ENCODE data around the gene NEMP2. TPM values are rescaled to one million over a fixed set of nuclear protein-coding genes. Genes with fewer than 3 reads are reported as not detected.

The NEMP2 gene
- total and polyA plus RNA-seq, 2 of the 4 experiments (the other 2 are of a cell fraction) = 1.1 to 1.3 TPM

DNA sequence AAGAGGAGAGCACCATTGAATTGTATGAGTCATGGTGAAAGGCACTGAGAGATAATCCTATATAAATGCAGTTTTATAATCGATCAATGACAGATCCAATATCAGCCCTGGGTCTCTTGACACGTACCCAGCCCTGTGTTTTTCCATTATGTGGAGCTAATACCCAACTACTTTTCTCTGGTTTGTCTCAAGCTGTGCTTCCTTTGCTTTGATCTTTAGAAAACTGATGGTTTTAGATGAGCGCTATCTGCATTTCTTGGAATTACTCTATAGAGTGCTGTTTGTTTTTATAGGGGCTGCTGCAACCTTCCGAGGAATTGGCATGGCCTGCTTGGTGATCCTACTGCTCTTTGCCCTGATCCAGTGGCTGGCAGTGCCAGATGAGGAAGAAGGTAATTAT is 45.0 kb downstream of the NEMP2 start:
- no peaks in the 10 kb centered on the region for H3K9me1 ChIP-seq (ENCODE audit: insufficient read depth, low read length)
- H3K36me3 ChIP-seq (ENCODE audit: control insufficient read depth, insufficient read depth, low read length) = peaks cover 3% of the 10 kb centered on the region; the same call in 1 of the 2 replicates
- H3K14ac ChIP-seq (replicated peaks; ENCODE audit: low read depth, low read length) = no peak overlapping the region
- H3K4me3 ChIP-seq (ENCODE audit: insufficient read depth, low read depth, low read length) = no peak overlapping the region
- no peaks in the 10 kb centered on the region for H3K27me3 ChIP-seq (ENCODE audit: control insufficient read depth, insufficient read depth, low read length)
- no peak for ATAC-seq (ENCODE audit: low read depth)
- no peaks in the 10 kb centered on the region for H4K20me1 ChIP-seq (ENCODE audit: insufficient read depth, low read length)
- POLR2A ChIA-PET (ENCODE audit: unreplicated experiment) = no interaction called here
- H2AK5ac ChIP-seq (ENCODE audit: low read depth, low read length) = no peak overlapping the region
- no peak overlapping the region for H2AFZ ChIP-seq (replicated peaks; ENCODE audit: low read length, poor library complexity)
- CTCF ChIA-PET = no interaction called here
- DNase-seq = no peak
- 0 out of 2 replicates have a peak, but pooled peaks cover 1% of the 10 kb centered on the region for H3K9me3 ChIP-seq (ENCODE audit: control insufficient read depth, insufficient read depth, low read length)
- dilution Hi-C loops (cut with HindIII; ENCODE audit: low sequenced_read_pairs, unreplicated experiment) = no loop called here
- no peak overlapping the region for H3K23ac ChIP-seq (ENCODE audit: low read depth, low read length)
- no peak overlapping the region for H4K5ac ChIP-seq (ENCODE audit: low read depth, low read length)
- no peaks in the 10 kb centered on the region for H3K4me1 ChIP-seq (ENCODE audit: control insufficient read depth, insufficient read depth, low read length)
- no peaks in the 10 kb centered on the region for H3K79me1 ChIP-seq (ENCODE audit: low read depth in 1 of 2, low read length in 2 of 2)
- H4K91ac ChIP-seq (ENCODE audit: insufficient read depth, low read depth, low read length) = no peak overlapping the region
- H3K56ac ChIP-seq (ENCODE audit: extremely low read depth, insufficient read depth, low read length) = no peak overlapping the region
- no peak overlapping the region for H2BK120ac ChIP-seq (ENCODE audit: low read depth, low read length)
- TF ChIP-seq MAZ (IDR thresholded peaks at IDR 0.05; ENCODE audit: borderline replicate concordance, low read depth, low read length) = no peak
- no peak for TF ChIP-seq FOS (IDR thresholded peaks at IDR 0.05; ENCODE audit: low read depth, low read length)
- TF ChIP-seq RFX5 (IDR thresholded peaks at IDR 0.05; ENCODE audit: low read depth, low read length) = no peak
- no peak for TF ChIP-seq MXI1 (IDR thresholded peaks at IDR 0.05; ENCODE audit: borderline replicate concordance, low read depth, low read length)
- TF ChIP-seq MAFK (IDR thresholded peaks at IDR 0.05; ENCODE audit: low read depth, low read length) = no peak
- no peak for TF ChIP-seq SMC3 (IDR thresholded peaks at IDR 0.05; ENCODE audit: low read depth, low read length)
- TF ChIP-seq, protein P1, sequence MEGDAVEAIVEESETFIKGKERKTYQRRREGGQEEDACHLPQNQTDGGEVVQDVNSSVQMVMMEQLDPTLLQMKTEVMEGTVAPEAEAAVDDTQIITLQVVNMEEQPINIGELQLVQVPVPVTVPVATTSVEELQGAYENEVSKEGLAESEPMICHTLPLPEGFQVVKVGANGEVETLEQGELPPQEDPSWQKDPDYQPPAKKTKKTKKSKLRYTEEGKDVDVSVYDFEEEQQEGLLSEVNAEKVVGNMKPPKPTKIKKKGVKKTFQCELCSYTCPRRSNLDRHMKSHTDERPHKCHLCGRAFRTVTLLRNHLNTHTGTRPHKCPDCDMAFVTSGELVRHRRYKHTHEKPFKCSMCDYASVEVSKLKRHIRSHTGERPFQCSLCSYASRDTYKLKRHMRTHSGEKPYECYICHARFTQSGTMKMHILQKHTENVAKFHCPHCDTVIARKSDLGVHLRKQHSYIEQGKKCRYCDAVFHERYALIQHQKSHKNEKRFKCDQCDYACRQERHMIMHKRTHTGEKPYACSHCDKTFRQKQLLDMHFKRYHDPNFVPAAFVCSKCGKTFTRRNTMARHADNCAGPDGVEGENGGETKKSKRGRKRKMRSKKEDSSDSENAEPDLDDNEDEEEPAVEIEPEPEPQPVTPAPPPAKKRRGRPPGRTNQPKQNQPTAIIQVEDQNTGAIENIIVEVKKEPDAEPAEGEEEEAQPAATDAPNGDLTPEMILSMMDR (conservative IDR thresholded peaks at IDR 0.05; ENCODE audit: low read depth, low read length) = no peak
- TF ChIP-seq, protein P2, sequence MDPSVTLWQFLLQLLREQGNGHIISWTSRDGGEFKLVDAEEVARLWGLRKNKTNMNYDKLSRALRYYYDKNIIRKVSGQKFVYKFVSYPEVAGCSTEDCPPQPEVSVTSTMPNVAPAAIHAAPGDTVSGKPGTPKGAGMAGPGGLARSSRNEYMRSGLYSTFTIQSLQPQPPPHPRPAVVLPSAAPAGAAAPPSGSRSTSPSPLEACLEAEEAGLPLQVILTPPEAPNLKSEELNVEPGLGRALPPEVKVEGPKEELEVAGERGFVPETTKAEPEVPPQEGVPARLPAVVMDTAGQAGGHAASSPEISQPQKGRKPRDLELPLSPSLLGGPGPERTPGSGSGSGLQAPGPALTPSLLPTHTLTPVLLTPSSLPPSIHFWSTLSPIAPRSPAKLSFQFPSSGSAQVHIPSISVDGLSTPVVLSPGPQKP (IDR thresholded peaks at IDR 0.05; ENCODE audit: borderline replicate concordance, low read depth, low read length) = no peak
- TF ChIP-seq POLR2A (IDR thresholded peaks at IDR 0.05; ENCODE audit: low read depth, low read length) = no peak
- no peak overlapping the region for H3K9ac ChIP-seq (ENCODE audit: low read depth, low read length)
- H3K4me2 ChIP-seq (ENCODE audit: low read depth, low read length) = no peak overlapping the region
- in situ Hi-C loops (cut with MboI; ENCODE audit: low sequenced_read_pairs) = no loop called here
- H2BK20ac ChIP-seq (ENCODE audit: low read depth, low read length) = no peak overlapping the region
- no peak overlapping the region for H4K8ac ChIP-seq (ENCODE audit: low read depth in 2 of 2, low read length in 2 of 2)
- no TSS peak for BruUV-seq (replicated peaks)
- H2AK9ac ChIP-seq (replicated peaks; ENCODE audit: low read depth, low read length, poor library complexity) = no peak overlapping the region
- no peak overlapping the region for H2BK15ac ChIP-seq (ENCODE audit: low read depth, low read length)
- no peak overlapping the region for H3K4ac ChIP-seq (ENCODE audit: low read depth, low read length)
- no peak overlapping the region for H3K27ac ChIP-seq (ENCODE audit: insufficient read depth, low read length)
- intact Hi-C loops (cut with micrococcal nuclease) = no loop called here
- no CpG with 5 or more reads among the region's 4 CpGs for WGBS, 2 experiments (ENCODE audit: extremely low coverage in 2 of 2, insufficient read length in 1 of 2)
- H3K18ac ChIP-seq (ENCODE audit: low read depth, low read length) = no peak overlapping the region
- no peak overlapping the region for H2BK5ac ChIP-seq (ENCODE audit: low read depth, low read length, poor library complexity, severe bottlenecking)
